BLaER1 (cell line): ENCODE results near the gene AK9.

Experiments
- H3K27ac ChIP-seq: shearing (Covaris generic); formaldehyde crosslinking; 2 replicates; pipeline ENCODE4 v1.8.1; 2022
- H3K27me3 ChIP-seq: shearing (Covaris generic); formaldehyde crosslinking; 2 replicates; pipeline ENCODE4 v1.8.1; 2022
- H3K36me3 ChIP-seq: shearing (Covaris generic); formaldehyde crosslinking; 2 replicates; pipeline ENCODE4 v1.8.1; 2022
- H3K4me1 ChIP-seq: shearing (Covaris generic); formaldehyde crosslinking; 2 replicates; pipeline ENCODE4 v1.8.1; 2022
- H3K4me2 ChIP-seq: shearing (Covaris generic); formaldehyde crosslinking; 2 replicates; pipeline ENCODE4 v1.8.1; 2022
- H3K4me3 ChIP-seq: shearing (Covaris generic); formaldehyde crosslinking; 2 replicates; pipeline ENCODE4 v1.8.1; 2022
- H3K9ac ChIP-seq: shearing (Covaris generic); formaldehyde crosslinking; 2 replicates; pipeline ENCODE4 v1.8.1; 2022
- H3K9me3 ChIP-seq: shearing (Covaris generic); formaldehyde crosslinking; 2 replicates; pipeline ENCODE4 v1.8.1; 2022
- H4K20me1 ChIP-seq: shearing (Covaris generic); formaldehyde crosslinking; 2 replicates; pipeline ENCODE4 v1.8.1; 2022
- Cebpa-rat ChIP-seq: shearing (Covaris generic); IDR thresholded peaks from 2 replicates; pipeline ENCODE4 v1.8.1; 2022

Gene AK9

GRCh38 chr6:109507490-109508072 lies 183.4 kb downstream of the AK9 start:
- H3K9ac ChIP-seq: no peak overlapping the region
- H3K4me3 ChIP-seq: no peak overlapping the region
- no peaks in the 10 kb centered on the region for H4K20me1 ChIP-seq
- no peak overlapping the region for H3K4me2 ChIP-seq
- TF ChIP-seq Cebpa-rat: no peak
- peaks cover 22% of the 10 kb centered on the region for H3K9me3 ChIP-seq
- peaks cover 5% of the 10 kb centered on the region; the same call in 1 of the 2 replicates for H3K4me1 ChIP-seq
- no peak overlapping the region for H3K27ac ChIP-seq
- no peaks in the 10 kb centered on the region for H3K27me3 ChIP-seq
- peaks cover 6% of the 10 kb centered on the region; the same call in 1 of the 2 replicates for H3K36me3 ChIP-seq

GRCh38 chr6:109506841-109507240 lies 184.2 kb downstream of the AK9 start:
- Histone ChIP-seq H3K27me3 (no peaks in the 10 kb centered on the region), H4K20me1 (no peaks in the 10 kb centered on the region), H3K9me3 (peaks cover 22% of the 10 kb centered on the region), H3K4me3 (no peak overlapping the region), H3K4me1 (peaks cover 5% of the 10 kb centered on the region; the same call in 1 of the 2 replicates), H3K27ac (no peak overlapping the region), H3K36me3 (peaks cover 6% of the 10 kb centered on the region; the same call in 1 of the 2 replicates), H3K4me2 (no peak overlapping the region), H3K9ac (no peak overlapping the region)
- TF ChIP-seq Cebpa-rat: no peak

GRCh38 chr6:109506314-109506713 lies 184.7 kb downstream of the AK9 start:
- no peak overlapping the region for H3K9ac ChIP-seq
- peaks cover 5% of the 10 kb centered on the region; the same call in 1 of the 2 replicates for H3K4me1 ChIP-seq
- no peaks in the 10 kb centered on the region for H3K27me3 ChIP-seq
- peaks cover 18% of the 10 kb centered on the region for H3K9me3 ChIP-seq
- H3K36me3 ChIP-seq: peaks cover 6% of the 10 kb centered on the region; the same call in 1 of the 2 replicates
- no peaks in the 10 kb centered on the region for H4K20me1 ChIP-seq
- no peak for TF ChIP-seq Cebpa-rat
- H3K4me3 ChIP-seq: no peak overlapping the region
- H3K4me2 ChIP-seq: no peak overlapping the region
- no peak overlapping the region for H3K27ac ChIP-seq

- Histone ChIP-seq H3K27ac (no peak overlapping the region), H3K4me3 (no peak overlapping the region)
- TF ChIP-seq Cebpa-rat: no peak
Measured at GRCh38 chr6:109503327-109504224, 187.4 kb downstream of the AK9 start.

GRCh38 chr6:109498936-109499335 lies 192.1 kb downstream of the AK9 start:
- H3K27ac ChIP-seq: no peak overlapping the region
- no peak overlapping the region for H3K4me3 ChIP-seq
- H3K27me3 ChIP-seq: no peaks in the 10 kb centered on the region
- H4K20me1 ChIP-seq: no peaks in the 10 kb centered on the region
- no peaks in the 10 kb centered on the region for H3K36me3 ChIP-seq
- H3K9ac ChIP-seq: no peak overlapping the region
- no peak overlapping the region for H3K4me2 ChIP-seq
- no peak for TF ChIP-seq Cebpa-rat
- H3K9me3 ChIP-seq: no peaks in the 10 kb centered on the region
- H3K4me1 ChIP-seq: peaks cover 2% of the 10 kb centered on the region

More at GRCh38 chr6:109503327-109504224, 187.4 kb downstream of the AK9 start:
- H3K27me3 ChIP-seq: no peaks in the 10 kb centered on the region
- no peak overlapping the region for H3K9ac ChIP-seq
- no peaks in the 10 kb centered on the region for H3K36me3 ChIP-seq
- H3K4me1 ChIP-seq: peaks cover 5% of the 10 kb centered on the region; the same call in 1 of the 2 replicates
- no peaks in the 10 kb centered on the region for H3K9me3 ChIP-seq
- no peak overlapping the region for H3K4me2 ChIP-seq
- H4K20me1 ChIP-seq: no peaks in the 10 kb centered on the region

- no peak overlapping the region for H3K4me2 ChIP-seq
- H3K9ac ChIP-seq: no peak overlapping the region
- no peaks in the 10 kb centered on the region for H3K27me3 ChIP-seq
- no peak overlapping the region for H3K4me3 ChIP-seq
- no peak overlapping the region for H3K27ac ChIP-seq
- TF ChIP-seq Cebpa-rat: no peak
- H3K9me3 ChIP-seq: no peaks in the 10 kb centered on the region
- H3K36me3 ChIP-seq: no peaks in the 10 kb centered on the region
- peaks cover 11% of the 10 kb centered on the region for H3K4me1 ChIP-seq
- H4K20me1 ChIP-seq: no peaks in the 10 kb centered on the region
Measured at GRCh38 chr6:109498052-109498451, 192.9 kb downstream of the AK9 start.

- H3K27me3 ChIP-seq: no peaks in the 10 kb centered on the region
- H3K27ac ChIP-seq: no peak overlapping the region
- peaks cover 28% of the 10 kb centered on the region for H3K4me1 ChIP-seq
- no peaks in the 10 kb centered on the region for H3K36me3 ChIP-seq
- no peaks in the 10 kb centered on the region for H4K20me1 ChIP-seq
- no peak overlapping the region for H3K4me3 ChIP-seq
- no peak overlapping the region for H3K9ac ChIP-seq
- TF ChIP-seq Cebpa-rat: no peak
- no peak overlapping the region for H3K4me2 ChIP-seq
- no peaks in the 10 kb centered on the region for H3K9me3 ChIP-seq
Measured at GRCh38 chr6:109496036-109496772, 194.8 kb downstream of the AK9 start.

- H3K27ac ChIP-seq: no peak overlapping the region
- no peaks in the 10 kb centered on the region for H3K36me3 ChIP-seq
- H3K4me1 ChIP-seq: peaks cover 42% of the 10 kb centered on the region
- H3K4me2 ChIP-seq: 0 out of 2 replicates have a peak overlapping the region, but pooled peaks have one; percentile 15
- no peaks in the 10 kb centered on the region for H3K27me3 ChIP-seq
- no peaks in the 10 kb centered on the region for H4K20me1 ChIP-seq
- no peak overlapping the region for H3K9ac ChIP-seq
- no peak for TF ChIP-seq Cebpa-rat
- H3K9me3 ChIP-seq: no peaks in the 10 kb centered on the region
- H3K4me3 ChIP-seq: no peak overlapping the region
Measured at GRCh38 chr6:109493865-109494264, 197.1 kb downstream of the AK9 start.

- TF ChIP-seq Cebpa-rat: no peak
- peak overlapping the region; percentile 71 for H3K4me2 ChIP-seq
- H3K27me3 ChIP-seq: no peaks in the 10 kb centered on the region
- no peak overlapping the region for H3K4me3 ChIP-seq
- no peaks in the 10 kb centered on the region for H3K9me3 ChIP-seq
- H3K4me1 ChIP-seq: peaks cover 42% of the 10 kb centered on the region
- H3K36me3 ChIP-seq: no peaks in the 10 kb centered on the region
- H3K9ac ChIP-seq: no peak overlapping the region; the same call in 1 of the 2 replicates
- H4K20me1 ChIP-seq: no peaks in the 10 kb centered on the region
- H3K27ac ChIP-seq: peak overlapping the region; percentile 33
Measured at GRCh38 chr6:109491207-109491938, 199.6 kb downstream of the AK9 start.
